Lower leg skin (tissue), 4 donors: ENCODE measurements around the gene SATB1. TPM values are rescaled to one million over a fixed set of nuclear protein-coding genes. Genes with fewer than 3 reads are reported as not detected.

Experiments
- DNase-seq, 2 donors: peaks; one replicate each; pipeline ENCODE4 v3.0.0-alpha.2; 2019; ENCODE audit warnings: low spot score in 2 of 2
- H3K4me3 ChIP-seq: fragments of 200-600 bp; sonication (generic); 2 replicates; pipeline ENCODE4 v1.5.1; 2017; ENCODE audit warnings: mild to moderate bottlenecking, low read depth; ENCODE audit not compliant: poor library complexity, severe bottlenecking
- POLR2A ChIP-seq, 2 donors: fragments of 450-650 bp; IDR thresholded peaks; one replicate each; pipeline ENCODE4 v1.6.1; 2016 to 2017; ENCODE audit warnings: antibody characterized with exemption in 2 of 2, mild to moderate bottlenecking in 1 of 2, moderate library complexity in 1 of 2
- WGBS, 2 donors: methylation state at CpG; one replicate each; pipeline ENCODE4 v1.1.5; 2018; 5-methylcytosine and 5-hydroxymethylcytosine counted together
- intact Hi-C: fragments of 100-400 bp; cut with DNase I; formaldehyde crosslinking; loops from one replicate; pipeline ENCODE4 v1.15.0; 2023; ENCODE audit warnings: low total_unique reads
- total RNA-seq, 4 donors: library from RNA; depleted of rRNA; stranded (reverse); fragments of >200 nt; gene quantifications; one replicate each; pipeline ENCODE4 v1.1.0, GENCODE V29; 2016
- TF ChIP-seq, protein P1 (sequence below), 3 donors: fragments of 450-650 bp; IDR thresholded peaks; one replicate each; pipeline ENCODE4 v1.5.1; 2016; ENCODE audit warnings: antibody characterized with exemption in 3 of 3, mild to moderate bottlenecking in 3 of 3, moderate library complexity in 2 of 3

The SATB1 gene
- total RNA-seq, 4 donors from 2014 or later: 16.9 to 33.8 (median 25.7) TPM

DNA sequence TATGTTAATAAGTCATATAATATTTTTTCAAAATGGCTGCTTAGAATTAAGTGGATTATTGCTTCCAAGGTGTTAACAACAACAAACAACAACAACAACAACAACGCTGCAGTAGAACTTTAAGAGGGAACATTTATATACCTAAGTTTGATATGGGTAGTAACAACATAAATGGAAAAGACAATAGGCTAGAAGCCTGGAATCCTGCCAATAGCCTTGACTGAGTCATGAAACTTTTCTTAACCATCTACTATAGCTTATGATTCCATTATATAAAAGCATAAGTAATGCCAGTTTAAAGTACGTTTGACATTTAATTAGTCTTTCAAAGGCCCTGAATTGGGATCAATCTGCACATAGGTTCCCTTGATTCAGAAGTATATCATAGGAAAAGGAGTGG, 31.2 kb downstream of the SATB1 start:
- no peak for DNase-seq
- no peak overlapping the region for H3K4me3 ChIP-seq
- 64 to 79% methylated on average over 2 of the region's 2 CpGs for WGBS, 2 donors
- intact Hi-C loops: no loop called here
- TF ChIP-seq, protein P1, sequence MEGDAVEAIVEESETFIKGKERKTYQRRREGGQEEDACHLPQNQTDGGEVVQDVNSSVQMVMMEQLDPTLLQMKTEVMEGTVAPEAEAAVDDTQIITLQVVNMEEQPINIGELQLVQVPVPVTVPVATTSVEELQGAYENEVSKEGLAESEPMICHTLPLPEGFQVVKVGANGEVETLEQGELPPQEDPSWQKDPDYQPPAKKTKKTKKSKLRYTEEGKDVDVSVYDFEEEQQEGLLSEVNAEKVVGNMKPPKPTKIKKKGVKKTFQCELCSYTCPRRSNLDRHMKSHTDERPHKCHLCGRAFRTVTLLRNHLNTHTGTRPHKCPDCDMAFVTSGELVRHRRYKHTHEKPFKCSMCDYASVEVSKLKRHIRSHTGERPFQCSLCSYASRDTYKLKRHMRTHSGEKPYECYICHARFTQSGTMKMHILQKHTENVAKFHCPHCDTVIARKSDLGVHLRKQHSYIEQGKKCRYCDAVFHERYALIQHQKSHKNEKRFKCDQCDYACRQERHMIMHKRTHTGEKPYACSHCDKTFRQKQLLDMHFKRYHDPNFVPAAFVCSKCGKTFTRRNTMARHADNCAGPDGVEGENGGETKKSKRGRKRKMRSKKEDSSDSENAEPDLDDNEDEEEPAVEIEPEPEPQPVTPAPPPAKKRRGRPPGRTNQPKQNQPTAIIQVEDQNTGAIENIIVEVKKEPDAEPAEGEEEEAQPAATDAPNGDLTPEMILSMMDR (IDR thresholded peaks at IDR 0.05): no peak
- TF ChIP-seq POLR2A (IDR thresholded peaks at IDR 0.05): no peak

- WGBS, 2 donors: 42 to 43% methylated on average over 3 of the region's 3 CpGs
- no peak for DNase-seq
- intact Hi-C loops: no loop called here
- H3K4me3 ChIP-seq: no peak overlapping the region
- TF ChIP-seq, protein P1 (IDR thresholded peaks at IDR 0.05): no peak
- TF ChIP-seq POLR2A (IDR thresholded peaks at IDR 0.05): no peak
These were observed 35.0 kb downstream of the SATB1 start for GRCh38 chr3:18390024-18390660.

GRCh38 chr3:18389108-18389733, 35.9 kb downstream of the SATB1 start:
- DNase-seq: no peak
- no peak overlapping the region for H3K4me3 ChIP-seq
- TF ChIP-seq, protein P1 (IDR thresholded peaks at IDR 0.05): no peak
- no peak for TF ChIP-seq POLR2A (IDR thresholded peaks at IDR 0.05)
- 47 to 56% methylated on average over 2 of the region's 2 CpGs for WGBS, 2 donors
- intact Hi-C loops: no loop called here

GRCh38 chr3:18386274-18386890, 38.8 kb downstream of the SATB1 start:
- intact Hi-C loops: no loop called here
- no peak for TF ChIP-seq POLR2A (IDR thresholded peaks at IDR 0.05)
- TF ChIP-seq, protein P1 (IDR thresholded peaks at IDR 0.05): no peak
- 95% methylated on average over 9 of the region's 9 CpGs for WGBS, 2 donors
- no peak for DNase-seq
- no peak overlapping the region for H3K4me3 ChIP-seq

DNA sequence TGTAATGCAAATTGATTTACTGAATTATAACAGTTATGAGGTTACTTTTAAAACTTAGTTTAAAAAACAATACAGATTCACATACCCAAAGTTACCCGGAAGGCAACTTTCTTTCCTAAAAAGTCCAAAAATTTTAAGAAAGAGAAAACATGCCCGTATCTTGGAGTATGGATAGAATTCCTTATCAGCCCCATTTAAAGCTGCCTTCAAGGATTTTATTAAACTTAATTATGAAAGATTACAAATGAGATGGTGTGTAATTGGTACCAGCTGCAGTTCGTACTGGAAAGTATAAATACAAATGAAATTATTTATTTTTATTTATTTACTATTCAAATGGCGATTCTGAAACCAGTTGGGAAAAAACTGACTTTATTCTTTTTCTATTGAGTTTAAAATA, 39.4 kb downstream of the SATB1 start:
- TF ChIP-seq, protein P1 (IDR thresholded peaks at IDR 0.05): no peak
- no peak for TF ChIP-seq POLR2A (IDR thresholded peaks at IDR 0.05)
- intact Hi-C loops: no loop called here
- no peak for DNase-seq
- no peak overlapping the region for H3K4me3 ChIP-seq
- 78 to 80% methylated on average over 4 of the region's 4 CpGs for WGBS, 2 donors
